HepG2 (cell line): ENCODE data around the gene SLC2A4. TPM values are rescaled to one million over a fixed set of nuclear protein-coding genes. Genes with fewer than 3 reads are reported as not detected.

Source experiments
- ADNP ChIP-seq: sonication (generic); formaldehyde crosslinking; IDR thresholded peaks from 2 replicates; pipeline ENCODE4 v1.4.0; 2020; ENCODE audit warnings: missing genetic modification reagents
- BCL6 ChIP-seq: IDR thresholded peaks from 2 replicates; pipeline ENCODE4 v1.6.1; 2016; ENCODE audit warnings: missing genetic modification reagents, missing compliant biosample characterization
- DBP ChIP-seq: sonication (generic); formaldehyde crosslinking; IDR thresholded peaks from 2 replicates; pipeline ENCODE4 v1.4.0; 2020; ENCODE audit warnings: missing genetic modification reagents; ENCODE audit errors: not compliant biosample characterization
- HIVEP1 ChIP-seq: sonication (generic); formaldehyde crosslinking; IDR thresholded peaks from 2 replicates; pipeline ENCODE4 v1.4.0; 2020; ENCODE audit warnings: mild to moderate bottlenecking, missing genetic modification reagents
- NFKB2 ChIP-seq: sonication (generic); formaldehyde crosslinking; IDR thresholded peaks from 2 replicates; pipeline ENCODE4 v1.4.0; 2020; ENCODE audit warnings: missing genetic modification reagents, borderline replicate concordance
- NR0B2 ChIP-seq: sonication (generic); formaldehyde crosslinking; IDR thresholded peaks from 2 replicates; pipeline ENCODE4 v1.4.0; 2020; ENCODE audit warnings: mild to moderate bottlenecking, missing genetic modification reagents
- SALL2 ChIP-seq: sonication (generic); formaldehyde crosslinking; IDR thresholded peaks from 2 replicates; pipeline ENCODE4 v1.8.1; 2023; ENCODE audit warnings: mild to moderate bottlenecking, missing genetic modification reagents, inconsistent platforms
- SNRNP70 ChIP-seq: fragments of 200-400 bp; formaldehyde crosslinking; IDR thresholded peaks from 2 replicates; pipeline ENCODE4 v1.6.1; 2017; ENCODE audit warnings: mild to moderate bottlenecking, low read depth, low read length, moderate library complexity
- ZBTB33 ChIP-seq: sonication (generic); formaldehyde crosslinking; IDR thresholded peaks from 2 replicates; pipeline ENCODE4 v1.4.0; 2020; ENCODE audit warnings: missing genetic modification reagents
- ZNF121 ChIP-seq: sonication (generic); formaldehyde crosslinking; IDR thresholded peaks from 2 replicates; pipeline ENCODE4 v1.5.0; 2020; ENCODE audit warnings: mild to moderate bottlenecking, missing genetic modification reagents
- ZNF562 ChIP-seq: sonication (generic); formaldehyde crosslinking; IDR thresholded peaks from 2 replicates; pipeline ENCODE4 v1.8.0; 2022; ENCODE audit warnings: missing genetic modification reagents, borderline replicate concordance
- ZNF629 ChIP-seq: sonication (generic); formaldehyde crosslinking; conservative IDR thresholded peaks from 2 replicates; pipeline ENCODE4 v1.5.0; 2020; ENCODE audit warnings: missing genetic modification reagents
- ZNF660 ChIP-seq: sonication (generic); formaldehyde crosslinking; IDR thresholded peaks from 2 replicates; pipeline ENCODE4 v1.5.1; 2020; ENCODE audit warnings: mild to moderate bottlenecking, low read depth, missing genetic modification reagents, borderline replicate concordance
- ZSCAN31 ChIP-seq: sonication (generic); formaldehyde crosslinking; IDR thresholded peaks from 2 replicates; pipeline ENCODE4 v1.5.0; 2020; ENCODE audit warnings: low read depth, mild to moderate bottlenecking, missing genetic modification reagents
- polyA plus RNA-seq, 8 experiments: library from polyadenylated mRNA; depleted of rRNA in 3 of 8; stranded (reverse) in 7 of 8; unstranded in 1 of 8; fragments of >200 nt; fragmentation: Illumina TruSeq in 4 of 8; extraction: Trizol in 4 of 8; gene quantifications; 2 replicates each; pipeline versions ENCODE4 v1.2.1 to v1.2.3, GENCODE V29; 2011 to 2016; ENCODE audit warnings: low read depth in 4 of 8, missing spikeins in 1 of 8, mixed read lengths in 1 of 8; ENCODE audit not compliant: insufficient read depth in 1 of 8
- total RNA-seq, 5 experiments: library from RNA; depleted of rRNA; stranded (reverse); fragments of >200 nt; fragmentation: Illumina TruSeq; extraction: Trizol; gene quantifications; 2 replicates each; pipeline ENCODE4 v1.2.3, GENCODE V29; 2016; ENCODE audit warnings: low read depth in 1 of 5
- TF ChIP-seq, protein P1 (sequence below): IDR thresholded peaks from 2 replicates; pipeline ENCODE4 v1.6.1; 2016; ENCODE audit warnings: missing compliant biosample characterization, missing genetic modification reagents, borderline replicate concordance
- TF ChIP-seq, protein P2 (sequence below): IDR thresholded peaks from 2 replicates; pipeline ENCODE4 v1.6.1; 2016; ENCODE audit warnings: missing compliant biosample characterization, missing genetic modification reagents, borderline replicate concordance
- TF ChIP-seq, protein P3 (sequence below): sonication (generic); formaldehyde crosslinking; IDR thresholded peaks from 2 replicates; pipeline ENCODE4 v1.5.0; 2020; ENCODE audit warnings: missing genetic modification reagents
- TF ChIP-seq, protein P4 (sequence below): sonication (generic); formaldehyde crosslinking; IDR thresholded peaks from 2 replicates; pipeline ENCODE4 v1.4.0; 2020; ENCODE audit warnings: missing genetic modification reagents

SLC2A4 gene
- total and polyA plus RNA-seq, 2 of the 13 experiments (the other 11 are each of a cell fraction or from before 2014, with no cell fraction given): 4.9 to 5.8 TPM

GRCh38 chr17:7237761-7238419 is 43.6 kb upstream of the SLC2A4 start (continued):
- TF ChIP-seq, protein P1, sequence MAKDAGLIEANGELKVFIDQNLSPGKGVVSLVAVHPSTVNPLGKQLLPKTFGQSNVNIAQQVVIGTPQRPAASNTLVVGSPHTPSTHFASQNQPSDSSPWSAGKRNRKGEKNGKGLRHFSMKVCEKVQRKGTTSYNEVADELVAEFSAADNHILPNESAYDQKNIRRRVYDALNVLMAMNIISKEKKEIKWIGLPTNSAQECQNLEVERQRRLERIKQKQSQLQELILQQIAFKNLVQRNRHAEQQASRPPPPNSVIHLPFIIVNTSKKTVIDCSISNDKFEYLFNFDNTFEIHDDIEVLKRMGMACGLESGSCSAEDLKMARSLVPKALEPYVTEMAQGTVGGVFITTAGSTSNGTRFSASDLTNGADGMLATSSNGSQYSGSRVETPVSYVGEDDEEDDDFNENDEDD: no peak
- no peak for TF ChIP-seq ZSCAN31 (CRISPR knock-in tag)
- no peak for TF ChIP-seq ZNF629
- no peak for TF ChIP-seq ADNP (CRISPR knock-in tag)
- TF ChIP-seq SALL2 (CRISPR knock-in tag): no peak
- TF ChIP-seq NFKB2 (CRISPR knock-in tag): peak; percentile 42; the same call in 1 of the 2 replicates
- no peak for TF ChIP-seq BCL6
- TF ChIP-seq, protein P2, sequence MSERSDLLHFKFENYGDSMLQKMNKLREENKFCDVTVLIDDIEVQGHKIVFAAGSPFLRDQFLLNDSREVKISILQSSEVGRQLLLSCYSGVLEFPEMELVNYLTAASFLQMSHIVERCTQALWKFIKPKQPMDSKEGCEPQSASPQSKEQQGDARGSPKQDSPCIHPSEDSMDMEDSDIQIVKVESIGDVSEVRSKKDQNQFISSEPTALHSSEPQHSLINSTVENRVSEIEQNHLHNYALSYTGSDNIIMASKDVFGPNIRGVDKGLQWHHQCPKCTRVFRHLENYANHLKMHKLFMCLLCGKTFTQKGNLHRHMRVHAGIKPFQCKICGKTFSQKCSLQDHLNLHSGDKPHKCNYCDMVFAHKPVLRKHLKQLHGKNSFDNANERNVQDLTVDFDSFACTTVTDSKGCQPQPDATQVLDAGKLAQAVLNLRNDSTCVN (CRISPR knock-in tag): no peak
- TF ChIP-seq HIVEP1 (CRISPR knock-in tag): no peak
- TF ChIP-seq ZNF121: no peak
- TF ChIP-seq NR0B2 (CRISPR knock-in tag): no peak
- TF ChIP-seq ZNF660 (CRISPR knock-in tag): no peak
- TF ChIP-seq, protein P3, sequence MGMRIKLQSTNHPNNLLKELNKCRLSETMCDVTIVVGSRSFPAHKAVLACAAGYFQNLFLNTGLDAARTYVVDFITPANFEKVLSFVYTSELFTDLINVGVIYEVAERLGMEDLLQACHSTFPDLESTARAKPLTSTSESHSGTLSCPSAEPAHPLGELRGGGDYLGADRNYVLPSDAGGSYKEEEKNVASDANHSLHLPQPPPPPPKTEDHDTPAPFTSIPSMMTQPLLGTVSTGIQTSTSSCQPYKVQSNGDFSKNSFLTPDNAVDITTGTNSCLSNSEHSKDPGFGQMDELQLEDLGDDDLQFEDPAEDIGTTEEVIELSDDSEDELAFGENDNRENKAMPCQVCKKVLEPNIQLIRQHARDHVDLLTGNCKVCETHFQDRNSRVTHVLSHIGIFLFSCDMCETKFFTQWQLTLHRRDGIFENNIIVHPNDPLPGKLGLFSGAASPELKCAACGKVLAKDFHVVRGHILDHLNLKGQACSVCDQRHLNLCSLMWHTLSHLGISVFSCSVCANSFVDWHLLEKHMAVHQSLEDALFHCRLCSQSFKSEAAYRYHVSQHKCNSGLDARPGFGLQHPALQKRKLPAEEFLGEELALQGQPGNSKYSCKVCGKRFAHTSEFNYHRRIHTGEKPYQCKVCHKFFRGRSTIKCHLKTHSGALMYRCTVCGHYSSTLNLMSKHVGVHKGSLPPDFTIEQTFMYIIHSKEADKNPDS (CRISPR knock-in tag): no peak
- TF ChIP-seq SNRNP70: no peak
- no peak for TF ChIP-seq ZNF562 (CRISPR knock-in tag)
- no peak for TF ChIP-seq ZBTB33 (CRISPR knock-in tag)
- TF ChIP-seq, protein P4, sequence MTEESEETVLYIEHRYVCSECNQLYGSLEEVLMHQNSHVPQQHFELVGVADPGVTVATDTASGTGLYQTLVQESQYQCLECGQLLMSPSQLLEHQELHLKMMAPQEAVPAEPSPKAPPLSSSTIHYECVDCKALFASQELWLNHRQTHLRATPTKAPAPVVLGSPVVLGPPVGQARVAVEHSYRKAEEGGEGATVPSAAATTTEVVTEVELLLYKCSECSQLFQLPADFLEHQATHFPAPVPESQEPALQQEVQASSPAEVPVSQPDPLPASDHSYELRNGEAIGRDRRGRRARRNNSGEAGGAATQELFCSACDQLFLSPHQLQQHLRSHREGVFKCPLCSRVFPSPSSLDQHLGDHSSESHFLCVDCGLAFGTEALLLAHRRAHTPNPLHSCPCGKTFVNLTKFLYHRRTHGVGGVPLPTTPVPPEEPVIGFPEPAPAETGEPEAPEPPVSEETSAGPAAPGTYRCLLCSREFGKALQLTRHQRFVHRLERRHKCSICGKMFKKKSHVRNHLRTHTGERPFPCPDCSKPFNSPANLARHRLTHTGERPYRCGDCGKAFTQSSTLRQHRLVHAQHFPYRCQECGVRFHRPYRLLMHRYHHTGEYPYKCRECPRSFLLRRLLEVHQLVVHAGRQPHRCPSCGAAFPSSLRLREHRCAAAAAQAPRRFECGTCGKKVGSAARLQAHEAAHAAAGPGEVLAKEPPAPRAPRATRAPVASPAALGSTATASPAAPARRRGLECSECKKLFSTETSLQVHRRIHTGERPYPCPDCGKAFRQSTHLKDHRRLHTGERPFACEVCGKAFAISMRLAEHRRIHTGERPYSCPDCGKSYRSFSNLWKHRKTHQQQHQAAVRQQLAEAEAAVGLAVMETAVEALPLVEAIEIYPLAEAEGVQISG (CRISPR knock-in tag): peak; percentile 46; the same call in 1 of the 2 replicates
- no peak for TF ChIP-seq DBP
